Uterus (tissue), 4 donors: ENCODE data around the gene FBXO22. TPM values are rescaled to one million over a fixed set of nuclear protein-coding genes. Genes with fewer than 3 reads are reported as not detected.

Experiments used
- DNase-seq, 2 donors: peaks; one replicate each; pipeline ENCODE4 v3.0.0-alpha.2; 2019 to 2020
- H3K27ac ChIP-seq, 2 donors: fragments of 200-600 bp; sonication (generic); 1 replicate in 1 of 2; 2 replicates in 1 of 2; pipeline ENCODE4 v1.5.1; 2016 to 2018
- H3K27me3 ChIP-seq, 2 donors: fragments of 200-600 bp; sonication (generic); one replicate each; pipeline ENCODE4 v1.5.1; 2018 to 2019; ENCODE audit warnings: control low read depth in 1 of 2
- H3K36me3 ChIP-seq, 2 donors: fragments of 200-600 bp; sonication (generic); one replicate each; pipeline ENCODE4 v1.5.1; 2019; ENCODE audit warnings: control low read depth in 1 of 2
- H3K4me1 ChIP-seq, 2 donors: fragments of 200-600 bp; sonication (generic); one replicate each; pipeline ENCODE4 v1.5.1; 2018 to 2019; ENCODE audit warnings: control low read depth in 1 of 2
- H3K4me3 ChIP-seq, 2 donors: fragments of 200-600 bp; sonication (generic); 1 replicate in 1 of 2; 2 replicates in 1 of 2; pipeline ENCODE4 v1.5.1; 2018 to 2019; ENCODE audit warnings: mild to moderate bottlenecking in 1 of 2
- H3K9me3 ChIP-seq, 2 donors: fragments of 200-600 bp; sonication (generic); one replicate each; pipeline ENCODE4 v1.5.1; 2019; ENCODE audit warnings: control low read depth in 1 of 2
- CTCF ChIP-seq, 4 experiments: fragments of 200-600 bp in 2 of 4; fragments of 450-650 bp in 2 of 4; sonication (generic) in 2 of 4; IDR thresholded peaks; one replicate each; pipeline ENCODE4 v1.5.1; 2016 to 2019; ENCODE audit warnings: antibody characterized with exemption in 4 of 4, mild to moderate bottlenecking in 2 of 4, moderate library complexity in 1 of 4
- POLR2A ChIP-seq, 2 donors: fragments of 450-650 bp; IDR thresholded peaks; one replicate each; pipeline ENCODE4 v1.6.1; 2016; ENCODE audit warnings: antibody characterized with exemption in 2 of 2, mild to moderate bottlenecking in 1 of 2, moderate library complexity in 1 of 2
- intact Hi-C: fragments of 100-400 bp; cut with DNase I; formaldehyde crosslinking; loops from one replicate; pipeline ENCODE4 v1.15.1; 2023; ENCODE audit warnings: low total_unique reads
- small RNA-seq: library from RNA; depleted of rRNA; stranded (forward); fragments of <200 nt; gene quantifications from one replicate; pipeline ENCODE3, GENCODE V24; 2016
- total RNA-seq, 4 donors: library from RNA; depleted of rRNA in 3 of 4; stranded (reverse); fragments of >200 nt in 3 of 4; gene quantifications; one replicate each; pipeline versions ENCODE4 v1.1.0 to v1.2.4, GENCODE V29; 2014 to 2023
- donor health status: DM: yes; HTN: yes; CAD: no.

Gene FBXO22
- total RNA-seq, 4 donors from 2014 or later = 5.4 to 41.7 (median 17.9) TPM

GRCh38 chr15:75989045-75989444 lies 85.4 kb downstream of the FBXO22 start:
- intact Hi-C loops = no loop called here
- no peak for DNase-seq
- TF ChIP-seq POLR2A (IDR thresholded peaks at IDR 0.05) (no peak), CTCF (IDR thresholded peaks at IDR 0.05) (no peak)

GRCh38 chr15:75989875-75990274 lies 86.2 kb downstream of the FBXO22 start:
- no peak for TF ChIP-seq POLR2A (IDR thresholded peaks at IDR 0.05)
- TF ChIP-seq CTCF (IDR thresholded peaks at IDR 0.05) = no peak
- intact Hi-C loops = no loop called here
- no peaks in the 10 kb centered on the region for H3K4me1 ChIP-seq
- no peaks in the 10 kb centered on the region for H3K27me3 ChIP-seq
- H3K27ac ChIP-seq = no peak overlapping the region
- H3K4me3 ChIP-seq = no peak overlapping the region
- H3K36me3 ChIP-seq = no peaks in the 10 kb centered on the region
- no peaks in the 10 kb centered on the region for H3K9me3 ChIP-seq
- no peak for DNase-seq

More at GRCh38 chr15:75989045-75989444, 85.4 kb downstream of the FBXO22 start:
- H3K27ac ChIP-seq = no peak overlapping the region
- H3K4me1 ChIP-seq = no peaks in the 10 kb centered on the region
- no peaks in the 10 kb centered on the region for H3K27me3 ChIP-seq
- no peak overlapping the region for H3K4me3 ChIP-seq
- H3K9me3 ChIP-seq = no peaks in the 10 kb centered on the region
- H3K36me3 ChIP-seq = no peaks in the 10 kb centered on the region

Small RNA genes lying within 50 kb of the gene (small RNA-seq; reads per million reads assigned to genes)
- not detected for gene RN7SL510P

Other genes starting within 250 kb of the FBXO22 start
- gene CSPG4, start 191.0 kb upstream of the FBXO22 start, total RNA-seq = 10 to 100 TPM; 10.3 to 62.4 (median 46.7) TPM
- 10 to 100 TPM; 36.6 to 71.7 (median 57.9) TPM for gene UBE2Q2, start 60.4 kb upstream of the FBXO22 start, total RNA-seq
- gene NRG4, start 108.5 kb downstream of the FBXO22 start, total RNA-seq = under 1 TPM in 1 of 4 donors, not detected in 3; 0.21 TPM
- gene TMEM266, start 156.1 kb downstream of the FBXO22 start, total RNA-seq = under 1 TPM in 1 of 4 donors, not detected in 3; 0.35 TPM